ENCODE measurements around the gene GNGT1.

GNGT1 gene

GRCh38 chr7:93944673-93945072 is 38.3 kb downstream of the GNGT1 start:
- DNase-seq = peak; percentile 57

DNA sequence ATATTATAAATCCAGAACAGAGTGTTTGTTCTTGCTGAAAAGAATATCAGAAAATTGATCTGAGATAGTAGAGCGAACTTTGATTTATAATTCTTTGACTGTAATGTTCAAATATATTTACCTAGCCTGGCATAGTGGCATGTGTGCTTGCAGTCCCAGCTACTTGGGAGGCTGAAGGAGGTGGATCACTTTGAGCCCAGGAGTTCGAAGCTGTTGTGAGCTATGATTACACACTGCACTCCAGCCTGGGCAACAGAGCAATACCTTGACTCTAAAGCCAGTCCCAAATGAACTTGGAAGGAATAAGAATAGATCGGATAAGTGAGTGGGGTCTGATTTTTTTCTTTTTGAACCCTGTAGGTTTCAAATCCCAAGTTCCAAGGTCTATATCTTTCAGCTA is 38.7 kb downstream of the GNGT1 start:
- no peak for DNase-seq

- peak; percentile 93 for DNase-seq
Observed at GRCh38 chr7:93945756-93946535, 39.6 kb downstream of the GNGT1 start.

- no peak for DNase-seq
Observed at GRCh38 chr7:93948106-93948505, 41.7 kb downstream of the GNGT1 start.

- no peak for DNase-seq
Observed at GRCh38 chr7:93948873-93949272, 42.5 kb downstream of the GNGT1 start.

DNA sequence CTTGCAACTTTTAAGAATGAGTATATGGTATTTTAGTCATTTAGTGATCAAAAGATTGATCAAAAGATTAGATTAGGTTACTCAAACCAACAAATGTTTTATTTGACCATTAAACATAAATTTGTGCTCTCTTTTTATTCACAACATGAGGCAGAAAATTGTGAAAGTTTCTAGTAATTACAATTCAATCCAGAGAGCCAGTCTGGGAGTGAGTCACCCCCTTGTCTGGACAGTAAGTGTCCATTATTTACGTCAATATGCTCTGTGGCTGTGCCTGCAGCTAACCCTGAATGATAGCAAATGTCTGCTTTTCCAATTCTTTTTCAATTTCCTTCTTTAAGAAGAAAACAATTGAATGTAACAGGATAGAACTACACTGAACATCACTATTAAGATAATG is 43.1 kb downstream of the GNGT1 start:
- no peak for DNase-seq

DNA sequence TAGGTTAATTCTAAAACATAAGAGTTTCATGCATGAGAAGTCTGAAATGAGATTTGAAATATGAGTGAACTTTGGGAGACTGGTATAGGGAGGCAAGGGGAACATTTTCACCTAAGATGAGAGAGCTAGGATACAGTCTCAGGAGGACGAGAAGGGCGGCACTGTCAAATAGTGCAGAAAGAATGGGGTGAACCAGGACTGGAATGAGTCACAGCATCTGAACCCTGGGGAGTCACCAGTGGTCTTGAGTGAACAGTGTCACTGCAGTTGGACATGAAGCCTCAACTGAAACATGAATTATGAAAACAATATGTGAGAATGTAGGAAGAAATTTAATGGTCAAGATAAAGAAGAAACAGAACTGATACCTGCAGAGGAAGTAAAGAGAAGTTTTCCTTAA is 48.9 kb downstream of the GNGT1 start:
- no peak for DNase-seq

DNA sequence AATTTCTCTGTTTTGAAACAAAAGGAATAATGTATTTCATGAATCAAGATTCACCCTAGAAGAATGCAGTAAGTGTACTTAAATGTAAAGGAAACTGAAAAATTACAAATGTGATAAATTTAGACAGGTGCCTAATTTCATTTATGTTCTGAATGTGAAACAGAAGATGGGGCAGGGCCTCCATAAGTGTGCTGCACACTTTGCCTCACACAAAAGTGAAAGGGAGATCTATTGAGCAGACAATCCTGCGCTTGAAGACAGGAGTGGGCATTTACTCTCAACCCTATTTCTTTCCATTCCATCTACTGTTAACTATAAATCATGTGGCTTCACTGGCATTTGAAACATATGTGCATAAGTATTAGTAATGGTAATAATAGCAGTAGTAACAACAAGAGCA is 51.4 kb downstream of the GNGT1 start:
- no peak for DNase-seq

GRCh38 chr7:93958216-93958615 is 51.8 kb downstream of the GNGT1 start:
- no peak for DNase-seq

DNA sequence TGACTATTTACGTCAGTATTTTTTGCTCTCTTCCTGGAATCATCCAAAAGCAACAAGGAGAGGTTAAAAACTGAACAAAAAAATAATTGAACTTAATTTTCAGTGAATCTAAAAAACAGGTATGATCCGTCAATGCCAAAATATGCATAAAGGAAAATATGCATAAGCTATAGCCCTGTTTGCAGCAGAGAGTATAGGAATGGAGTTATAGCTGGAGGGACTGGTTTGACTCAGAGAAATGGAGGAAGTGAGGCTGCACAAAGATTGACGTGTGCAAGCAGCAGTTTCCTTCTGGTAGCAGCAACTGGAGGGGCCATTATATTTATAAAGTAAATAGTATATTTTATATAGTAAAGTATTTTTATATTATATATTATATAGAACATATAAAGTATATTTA is 52.3 kb downstream of the GNGT1 start:
- no peak for DNase-seq
